HUES6 (cell line): Measurements from ENCODE around the gene VIPR1.

Experiments used
- H3K27ac ChIP-seq: 2 replicates; pipeline ENCODE4 v1.7.0; 2013; ENCODE audit warnings: low read depth, mild to moderate bottlenecking, low read length, inconsistent platforms
- H3K27me3 ChIP-seq: 2 replicates; pipeline ENCODE4 v1.6.1; 2013; ENCODE audit warnings: low read length; ENCODE audit not compliant: control insufficient read depth, insufficient read depth
- H3K36me3 ChIP-seq: 2 replicates; pipeline ENCODE4 v1.6.1; 2013; ENCODE audit warnings: low read length; ENCODE audit not compliant: control insufficient read depth, insufficient read depth
- H3K4me1 ChIP-seq: 2 replicates; pipeline ENCODE4 v1.6.1; 2013; ENCODE audit warnings: low read length; ENCODE audit not compliant: control insufficient read depth, insufficient read depth
- H3K4me3 ChIP-seq: 2 replicates; pipeline ENCODE4 v1.5.1; 2013; ENCODE audit warnings: low read depth, low read length
- H3K9ac ChIP-seq: one replicate; pipeline ENCODE4 v1.6.1; 2013; ENCODE audit warnings: mild to moderate bottlenecking, low read length
- H3K9me3 ChIP-seq: 2 replicates; pipeline ENCODE4 v1.6.1; 2013; ENCODE audit warnings: low read depth, low read length; ENCODE audit not compliant: control insufficient read depth, insufficient read depth

VIPR1 gene

DNA sequence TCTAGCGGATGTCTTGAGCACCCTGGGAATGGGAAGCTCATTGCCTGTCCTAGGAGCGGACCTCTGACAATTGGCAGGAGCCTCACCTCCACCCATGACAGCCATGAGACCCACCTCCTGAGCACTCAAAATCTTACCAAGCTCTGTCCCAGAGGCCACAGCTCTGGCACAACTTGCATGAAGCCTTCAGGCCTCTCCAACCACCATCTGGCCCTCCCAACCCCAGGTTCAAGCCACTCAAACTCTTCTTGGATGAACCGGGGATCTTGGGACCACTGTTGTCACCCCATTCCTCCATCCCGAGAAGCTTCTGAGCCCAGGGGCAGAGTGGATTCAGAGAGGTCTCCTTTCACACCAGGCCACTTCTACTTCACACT lies 1.5 kb downstream of the VIPR1 start:
- H3K27me3 ChIP-seq = peaks cover 47% of the 10 kb centered on the region
- no peak overlapping the region for H3K9ac ChIP-seq
- no peaks in the 10 kb centered on the region for H3K9me3 ChIP-seq
- H3K27ac ChIP-seq = no peak overlapping the region
- no peaks in the 10 kb centered on the region for H3K36me3 ChIP-seq
- H3K4me3 ChIP-seq = no peak overlapping the region
- H3K4me1 ChIP-seq = peaks cover 23% of the 10 kb centered on the region

DNA sequence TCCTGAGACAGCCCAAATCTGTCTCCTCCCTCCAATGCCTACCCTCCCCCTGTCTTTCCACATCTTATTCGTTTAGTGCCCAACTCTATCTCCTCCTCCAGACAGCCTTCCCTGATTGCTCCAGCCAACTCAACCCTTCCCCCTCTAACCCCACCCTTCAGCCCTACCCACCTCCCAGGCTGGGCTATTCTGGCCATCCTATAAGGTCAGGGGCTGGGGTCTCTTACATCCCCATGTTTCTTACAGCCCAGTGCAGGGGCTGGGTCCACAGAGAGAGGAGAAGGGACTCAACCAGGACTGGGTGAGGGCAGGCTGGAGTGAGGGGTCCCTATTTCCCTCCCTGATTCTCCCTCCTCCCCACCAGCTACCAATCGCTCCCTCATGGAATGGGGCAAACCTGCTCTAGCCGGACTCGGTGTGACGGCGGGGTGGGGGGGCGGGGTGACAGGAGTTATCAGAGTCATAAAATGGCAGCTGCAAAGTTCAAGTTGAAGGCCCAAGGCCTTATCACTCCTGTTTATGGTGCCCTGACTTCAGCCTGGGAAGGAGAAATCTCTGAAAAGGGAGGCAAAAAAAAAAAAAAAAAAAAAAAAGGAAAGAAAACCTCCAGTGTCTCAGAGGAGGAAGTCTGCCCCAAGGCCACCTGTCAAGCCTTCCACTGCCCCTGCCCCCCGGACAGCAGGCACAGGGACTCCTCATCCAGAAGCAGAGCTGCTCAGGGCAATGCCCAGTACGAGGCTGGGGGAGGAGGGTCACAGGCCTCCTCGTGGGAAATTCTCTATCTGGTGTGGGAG lies 2.1 kb downstream of the VIPR1 start:
- Histone ChIP-seq H3K36me3 (no peaks in the 10 kb centered on the region), H3K4me3 (no peak overlapping the region), H3K27me3 (peaks cover 41% of the 10 kb centered on the region), H3K9me3 (no peaks in the 10 kb centered on the region), H3K27ac (no peak overlapping the region), H3K9ac (no peak overlapping the region), H3K4me1 (peaks cover 23% of the 10 kb centered on the region)

DNA sequence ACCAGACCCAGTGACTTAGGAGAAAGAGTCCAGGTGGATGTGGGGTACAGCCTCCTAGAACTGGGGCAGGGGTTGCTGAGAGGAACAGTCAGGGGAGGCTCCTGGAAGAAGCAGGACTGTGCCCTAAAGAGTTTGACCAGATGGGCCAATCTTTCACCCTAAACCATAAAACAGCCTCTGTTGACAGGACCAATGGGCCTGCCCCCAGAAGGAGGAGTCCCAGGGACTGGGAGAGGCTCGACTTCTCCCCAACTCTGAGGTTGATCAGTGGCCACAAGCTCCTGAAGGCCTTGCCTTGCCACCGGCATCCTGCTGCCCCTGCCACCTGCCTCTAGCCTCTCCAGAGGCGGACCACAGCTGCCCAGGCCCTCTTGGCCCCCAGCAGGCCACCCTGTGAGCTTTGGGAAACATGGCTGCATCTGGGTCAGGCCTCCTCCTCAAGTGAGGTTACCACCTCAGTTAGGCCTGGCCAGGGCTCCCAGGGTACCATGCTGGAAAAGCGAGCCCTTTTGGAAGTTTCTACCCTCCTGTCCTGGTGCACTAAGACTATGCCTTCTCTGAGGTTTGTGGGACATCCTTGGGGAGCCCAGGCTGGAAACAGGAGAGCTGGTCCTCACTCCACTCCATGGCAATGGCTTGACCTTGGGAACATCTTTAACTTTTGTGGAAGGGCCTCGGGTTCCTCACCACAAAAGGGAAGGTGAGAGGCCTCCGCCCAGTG lies 2.8 kb downstream of the VIPR1 start:
- H3K9me3 ChIP-seq = no peaks in the 10 kb centered on the region
- H3K27ac ChIP-seq = no peak overlapping the region
- H3K9ac ChIP-seq = no peak overlapping the region
- H3K27me3 ChIP-seq = peaks cover 34% of the 10 kb centered on the region
- no peaks in the 10 kb centered on the region for H3K36me3 ChIP-seq
- peaks cover 23% of the 10 kb centered on the region for H3K4me1 ChIP-seq
- no peak overlapping the region for H3K4me3 ChIP-seq

DNA sequence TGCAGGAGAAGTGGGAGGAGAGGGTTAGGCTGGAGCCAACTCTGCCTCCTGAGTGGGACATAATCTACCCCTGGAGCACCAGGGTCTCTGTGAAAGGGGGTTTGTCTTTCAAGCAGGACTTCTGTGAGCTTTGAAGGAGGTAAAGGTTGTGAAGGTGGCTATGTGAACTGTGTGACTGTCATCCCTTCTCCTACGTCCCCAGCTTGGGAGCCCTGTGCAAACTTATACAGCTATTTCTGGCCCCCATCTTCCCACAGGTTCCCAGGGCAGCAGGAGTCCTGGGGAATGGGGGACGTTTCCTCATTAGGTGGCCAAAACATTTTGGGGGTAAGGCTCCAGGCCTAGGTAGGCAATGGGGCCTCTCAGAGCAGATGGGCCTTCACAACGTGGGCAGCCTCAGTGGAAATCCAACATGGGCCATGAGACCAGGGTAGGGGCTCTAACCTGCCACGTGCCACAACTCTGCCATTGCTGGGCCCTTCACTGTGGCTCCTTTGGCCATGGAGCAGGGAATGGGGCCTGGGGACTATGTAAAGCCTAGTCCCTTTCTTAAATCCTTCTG lies 3.5 kb downstream of the VIPR1 start:
- Histone ChIP-seq H3K9ac (no peak overlapping the region), H3K4me3 (no peak overlapping the region), H3K36me3 (no peaks in the 10 kb centered on the region), H3K27me3 (peaks cover 27% of the 10 kb centered on the region), H3K4me1 (peaks cover 29% of the 10 kb centered on the region), H3K9me3 (no peaks in the 10 kb centered on the region), H3K27ac (no peak overlapping the region)

DNA sequence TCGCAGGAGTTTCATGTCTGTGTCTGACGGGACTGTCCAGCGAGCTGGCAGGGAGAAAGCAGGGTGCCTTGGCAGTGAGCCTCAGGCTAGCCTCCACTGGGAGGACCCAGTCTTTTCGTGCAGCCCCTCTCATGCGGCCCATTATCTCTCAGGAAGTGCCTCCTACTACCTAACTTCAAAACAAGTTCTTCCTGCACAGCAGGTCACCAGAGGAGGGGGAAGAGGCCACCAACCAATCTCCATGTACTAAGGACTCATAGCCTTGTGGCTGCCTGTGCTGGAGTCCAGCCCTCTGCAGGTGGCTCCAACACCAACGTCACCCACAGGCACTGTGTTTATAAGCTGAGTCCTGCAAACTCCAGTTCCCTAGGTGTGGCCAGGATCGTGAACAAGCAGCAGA lies 4.8 kb downstream of the VIPR1 start:
- H3K4me3 ChIP-seq = no peak overlapping the region
- H3K9me3 ChIP-seq = no peaks in the 10 kb centered on the region
- H3K4me1 ChIP-seq = peaks cover 25% of the 10 kb centered on the region
- no peak overlapping the region for H3K27ac ChIP-seq
- H3K9ac ChIP-seq = no peak overlapping the region
- H3K36me3 ChIP-seq = no peaks in the 10 kb centered on the region
- H3K27me3 ChIP-seq = peaks cover 14% of the 10 kb centered on the region

DNA sequence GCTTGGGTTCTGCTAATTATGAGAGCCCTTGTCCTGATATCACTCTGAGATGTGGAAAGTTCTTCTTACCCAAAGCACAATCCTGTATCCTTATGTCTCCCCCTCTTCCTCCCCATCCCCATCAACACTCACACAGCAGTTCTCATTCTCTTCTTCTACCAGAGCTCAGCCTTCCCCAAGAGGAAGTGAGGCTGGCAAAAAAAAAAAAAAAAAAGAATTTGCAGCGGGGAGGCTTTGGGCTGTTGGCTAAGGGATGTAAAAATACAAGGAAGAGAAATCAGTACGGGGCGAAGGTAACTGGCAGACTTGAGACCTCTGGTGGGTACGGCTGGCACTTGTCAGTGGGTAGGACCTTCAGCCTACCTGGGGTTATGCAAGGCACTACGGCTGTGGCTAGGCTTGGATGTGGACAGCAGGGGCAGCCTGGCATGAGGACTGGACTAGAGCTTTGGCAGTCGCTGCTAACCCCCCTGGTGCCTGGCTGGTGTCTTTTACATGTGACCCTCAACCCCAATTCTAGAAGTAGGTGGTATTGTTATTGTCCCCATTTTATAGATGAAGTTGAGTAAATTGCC lies 5.4 kb downstream of the VIPR1 start:
- H3K9me3 ChIP-seq = no peaks in the 10 kb centered on the region
- no peak overlapping the region for H3K27ac ChIP-seq
- no peak overlapping the region for H3K9ac ChIP-seq
- H3K27me3 ChIP-seq = peaks cover 12% of the 10 kb centered on the region
- H3K4me3 ChIP-seq = no peak overlapping the region
- H3K36me3 ChIP-seq = no peaks in the 10 kb centered on the region
- H3K4me1 ChIP-seq = peaks cover 24% of the 10 kb centered on the region

DNA sequence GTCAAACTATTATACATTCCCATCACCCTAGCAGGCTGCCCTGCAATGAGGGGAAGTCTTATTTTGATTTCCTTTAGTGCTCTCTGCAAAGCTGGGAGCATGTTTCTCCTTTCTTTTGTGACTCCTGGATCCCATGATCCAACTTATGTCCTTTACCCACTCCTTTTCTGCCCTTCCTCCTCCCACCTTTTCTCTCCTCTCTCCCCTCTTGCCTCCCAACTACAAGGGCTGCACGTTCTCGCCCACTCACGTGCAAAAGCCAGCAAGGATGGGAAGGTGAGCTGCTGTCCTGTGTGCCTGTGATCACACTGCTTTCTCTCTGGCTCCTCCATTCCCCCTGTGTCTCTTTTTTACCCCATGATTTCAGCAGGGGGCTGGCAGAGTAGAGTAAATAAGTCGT lies 6.1 kb downstream of the VIPR1 start:
- Histone ChIP-seq H3K27me3 (peaks cover 5% of the 10 kb centered on the region), H3K36me3 (no peaks in the 10 kb centered on the region), H3K9me3 (no peaks in the 10 kb centered on the region), H3K4me3 (no peak overlapping the region), H3K4me1 (peaks cover 20% of the 10 kb centered on the region), H3K27ac (no peak overlapping the region), H3K9ac (no peak overlapping the region)

DNA sequence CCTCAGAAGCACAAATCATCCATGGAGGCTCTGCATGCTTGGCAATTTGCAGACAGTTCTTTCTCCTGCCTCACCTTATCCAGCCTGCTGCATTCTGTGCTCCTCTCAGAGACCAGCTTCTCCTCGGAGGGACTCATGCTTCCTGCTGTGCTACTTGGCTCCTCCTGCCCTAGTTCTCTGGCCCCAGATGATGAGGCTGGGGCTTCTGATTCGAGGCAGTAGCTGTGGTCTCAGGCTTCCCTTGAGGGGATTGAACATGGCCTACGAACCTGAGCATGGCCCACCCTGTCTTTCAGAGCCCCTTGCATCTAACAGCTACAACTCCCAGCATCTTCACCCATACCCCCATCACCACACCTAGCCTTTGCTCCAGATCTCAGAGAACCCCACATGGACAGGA lies 6.7 kb downstream of the VIPR1 start:
- Histone ChIP-seq H3K27me3 (no peaks in the 10 kb centered on the region; the same call in 1 of the 2 replicates), H3K27ac (no peak overlapping the region), H3K9me3 (no peaks in the 10 kb centered on the region), H3K4me3 (no peak overlapping the region), H3K36me3 (no peaks in the 10 kb centered on the region), H3K9ac (no peak overlapping the region), H3K4me1 (peaks cover 20% of the 10 kb centered on the region)

DNA sequence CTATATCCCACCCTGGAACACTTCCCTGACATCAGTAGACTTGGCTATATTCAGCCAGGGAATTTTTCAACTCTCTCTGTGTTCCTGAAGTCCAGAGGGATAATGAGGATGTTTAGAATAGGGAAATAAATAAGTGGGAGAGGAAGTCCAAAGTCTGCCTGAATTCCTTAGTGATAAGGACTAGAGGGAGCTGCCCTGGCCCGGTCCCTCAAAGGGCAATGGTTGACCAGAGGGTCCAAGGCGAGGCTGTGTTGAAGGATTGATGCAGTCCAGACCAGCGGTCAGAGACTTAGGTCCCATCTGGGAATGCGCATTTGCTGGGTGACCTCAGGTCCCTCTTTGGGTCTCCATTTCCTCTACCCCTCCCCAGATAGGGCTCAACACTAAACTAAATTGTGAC lies 7.9 kb downstream of the VIPR1 start:
- H3K27ac ChIP-seq = no peak overlapping the region
- H3K9me3 ChIP-seq = no peaks in the 10 kb centered on the region
- H3K4me3 ChIP-seq = no peak overlapping the region
- H3K4me1 ChIP-seq = peaks cover 20% of the 10 kb centered on the region
- H3K9ac ChIP-seq = no peak overlapping the region
- no peaks in the 10 kb centered on the region; the same call in 1 of the 2 replicates for H3K27me3 ChIP-seq
- no peaks in the 10 kb centered on the region for H3K36me3 ChIP-seq

DNA sequence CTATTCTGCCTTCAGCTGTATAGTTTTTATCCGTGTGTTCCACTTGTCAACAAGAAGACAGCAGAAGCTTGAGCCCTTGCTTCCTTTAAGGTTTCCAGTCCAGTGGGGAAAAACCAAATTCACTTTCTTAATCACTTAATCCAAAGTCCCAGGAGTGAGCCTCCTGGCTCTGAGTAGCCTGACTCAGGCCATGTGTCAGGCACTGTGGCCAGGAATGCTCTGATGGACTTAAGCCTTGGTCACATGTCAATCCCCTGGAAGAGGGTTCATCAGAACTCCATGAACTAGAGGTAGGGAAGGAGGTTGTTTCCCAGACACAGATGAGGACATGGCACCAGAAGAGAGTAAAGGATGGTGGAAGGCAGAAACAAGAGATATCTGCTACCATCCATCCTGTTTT lies 8.8 kb downstream of the VIPR1 start:
- H3K9me3 ChIP-seq = no peaks in the 10 kb centered on the region
- no peak overlapping the region for H3K9ac ChIP-seq
- H3K27ac ChIP-seq = no peak overlapping the region
- H3K4me1 ChIP-seq = peaks cover 20% of the 10 kb centered on the region
- H3K27me3 ChIP-seq = no peaks in the 10 kb centered on the region; the same call in 1 of the 2 replicates
- no peaks in the 10 kb centered on the region for H3K36me3 ChIP-seq
- H3K4me3 ChIP-seq = no peak overlapping the region

DNA sequence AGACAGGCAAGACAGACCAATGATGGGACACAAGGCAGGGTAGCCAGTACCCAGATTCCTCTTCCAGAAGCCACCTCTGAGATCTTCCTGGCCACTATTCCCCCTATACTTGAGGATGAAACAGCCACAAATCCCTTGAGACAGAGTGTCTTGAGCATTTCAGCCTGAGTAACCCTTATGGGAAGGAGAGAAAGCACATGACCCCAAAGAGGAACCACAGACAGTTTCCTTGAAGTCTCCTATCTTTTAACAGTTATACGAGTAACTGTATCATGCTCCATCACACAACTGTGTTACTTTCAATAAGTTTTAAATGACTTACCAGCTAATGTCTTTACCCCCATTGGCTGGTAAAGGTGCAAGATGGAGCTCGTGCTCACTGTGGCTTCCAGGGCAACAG lies 9.3 kb downstream of the VIPR1 start:
- Histone ChIP-seq H3K27ac (no peak overlapping the region), H3K9ac (no peak overlapping the region), H3K27me3 (no peaks in the 10 kb centered on the region; the same call in 1 of the 2 replicates), H3K4me3 (no peak overlapping the region), H3K36me3 (no peaks in the 10 kb centered on the region), H3K4me1 (peaks cover 20% of the 10 kb centered on the region), H3K9me3 (no peaks in the 10 kb centered on the region)
